GM19463 (cell line): ENCODE data around the gene SLC9C2.
"Not testable (repeated sequence)": the region's sequence is repeated elsewhere in the genome, so short reads cannot be mapped to it uniquely, and the experiment has no call there.

ENCODE experiments used
- ATAC-seq: cut with Tn5 transposase; IDR thresholded peaks from one replicate; pipeline ENCODE4 v1.9.1; 2021; ENCODE audit warnings: mild to moderate bottlenecking, moderate library complexity; ENCODE audit not compliant: unreplicated experiment

SLC9C2 gene

DNA sequence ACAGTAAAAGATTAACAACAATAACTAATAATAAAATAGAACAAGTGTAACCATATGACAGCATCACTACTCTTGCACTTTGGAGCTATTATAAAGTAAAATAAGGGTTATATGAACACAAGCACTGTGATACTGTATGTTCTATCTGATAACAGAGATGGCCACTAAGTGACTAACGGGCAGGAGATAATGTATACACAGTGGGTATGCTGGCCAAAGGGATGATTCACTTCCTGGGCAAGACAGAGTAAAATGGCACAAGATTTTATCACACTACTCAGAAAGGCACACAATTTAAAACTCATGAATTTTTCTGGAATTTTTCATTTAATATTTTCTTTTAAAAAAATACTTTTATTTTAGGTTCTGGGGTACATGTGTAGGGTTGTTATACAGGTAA, 12.3 kb downstream of the SLC9C2 start:
- no peak for ATAC-seq

DNA sequence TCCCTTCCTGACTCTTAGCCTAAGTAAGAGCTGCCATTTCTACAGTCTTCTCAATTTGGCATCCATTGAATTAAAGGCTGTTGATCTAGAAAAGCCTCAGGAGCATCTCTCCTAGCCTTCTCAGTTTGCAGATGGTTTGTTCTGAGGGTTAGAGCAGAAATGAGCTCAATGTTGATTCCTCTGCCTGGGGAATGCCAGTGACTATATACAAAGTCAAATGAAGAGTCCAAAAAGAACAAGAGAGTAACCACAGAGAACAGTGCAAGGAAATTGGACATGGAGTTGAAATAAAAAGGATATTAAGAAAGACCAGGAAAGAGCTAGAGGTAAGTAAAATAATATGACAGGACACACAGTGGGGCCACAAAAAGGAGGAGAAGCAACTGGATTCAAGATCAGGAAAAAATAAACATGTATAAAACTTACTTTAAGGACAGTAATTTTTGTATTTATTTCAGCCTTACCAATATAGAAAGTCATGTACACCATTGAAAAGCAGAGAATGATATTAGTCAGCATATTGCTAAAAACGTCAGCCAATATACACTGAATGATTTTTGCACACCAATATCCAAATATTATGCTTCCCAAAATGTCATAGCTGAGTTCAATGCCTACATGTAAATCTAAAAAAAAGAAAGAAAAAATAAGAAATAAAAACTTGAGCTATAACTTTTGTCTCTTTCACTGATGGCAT, 21.3 kb downstream of the SLC9C2 start:
- no peak for ATAC-seq

- ATAC-seq, result no peak
Measured at GRCh38 chr1:173580658-173581057, 22.2 kb downstream of the SLC9C2 start.

DNA sequence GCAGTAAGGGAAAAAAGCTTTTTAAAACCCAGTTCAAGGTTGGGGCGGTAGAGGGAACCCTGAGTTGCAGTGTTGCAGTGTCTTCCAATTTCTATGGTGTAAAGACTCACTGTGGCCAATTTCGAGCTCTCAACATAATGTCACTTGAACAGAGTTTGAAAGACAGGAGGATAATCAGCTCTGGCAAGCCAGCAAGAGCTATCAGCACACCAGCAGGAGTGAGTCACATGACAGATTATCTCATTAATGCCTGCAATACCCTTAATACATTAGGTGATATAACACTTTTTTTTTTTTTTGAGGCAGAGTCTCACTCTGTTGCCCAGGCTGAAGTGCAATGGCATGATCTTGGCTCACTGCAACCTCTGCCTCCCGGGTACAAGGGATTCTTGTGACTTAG, 22.8 kb downstream of the SLC9C2 start:
- ATAC-seq, result no peak

GRCh38 chr1:173573596-173573995, 29.3 kb downstream of the SLC9C2 start:
- no peak for ATAC-seq

DNA sequence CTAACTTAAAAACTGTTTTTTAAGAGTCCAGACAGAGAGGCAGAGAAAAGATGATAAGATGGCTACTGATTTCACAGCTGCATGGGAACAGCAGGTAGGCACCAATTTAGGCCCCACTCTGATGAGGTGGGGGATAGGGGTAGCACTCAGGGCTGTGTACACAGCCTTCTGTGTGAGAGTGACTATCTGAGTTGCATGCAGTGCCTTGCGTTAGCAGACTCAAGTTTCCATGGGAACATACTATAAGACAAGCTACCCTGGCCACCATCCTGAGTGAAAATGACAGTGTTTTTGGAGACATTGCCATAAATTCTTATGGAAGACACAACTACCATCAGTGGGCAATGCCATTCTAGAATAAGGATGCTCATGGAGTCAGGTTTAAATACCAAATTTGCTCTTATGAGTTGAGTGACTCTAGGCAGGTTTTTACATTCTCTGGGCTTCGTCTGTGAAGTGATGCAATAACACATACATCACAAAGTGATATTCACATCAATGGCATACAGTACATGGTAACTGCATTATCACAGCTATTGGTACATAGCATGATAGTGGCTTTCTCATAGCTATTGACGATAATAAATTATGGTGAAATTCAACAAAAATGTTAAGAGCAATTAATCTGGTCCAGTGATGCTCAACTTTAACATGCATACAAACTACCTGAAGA, 30.5 kb downstream of the SLC9C2 start:
- no peak for ATAC-seq

DNA sequence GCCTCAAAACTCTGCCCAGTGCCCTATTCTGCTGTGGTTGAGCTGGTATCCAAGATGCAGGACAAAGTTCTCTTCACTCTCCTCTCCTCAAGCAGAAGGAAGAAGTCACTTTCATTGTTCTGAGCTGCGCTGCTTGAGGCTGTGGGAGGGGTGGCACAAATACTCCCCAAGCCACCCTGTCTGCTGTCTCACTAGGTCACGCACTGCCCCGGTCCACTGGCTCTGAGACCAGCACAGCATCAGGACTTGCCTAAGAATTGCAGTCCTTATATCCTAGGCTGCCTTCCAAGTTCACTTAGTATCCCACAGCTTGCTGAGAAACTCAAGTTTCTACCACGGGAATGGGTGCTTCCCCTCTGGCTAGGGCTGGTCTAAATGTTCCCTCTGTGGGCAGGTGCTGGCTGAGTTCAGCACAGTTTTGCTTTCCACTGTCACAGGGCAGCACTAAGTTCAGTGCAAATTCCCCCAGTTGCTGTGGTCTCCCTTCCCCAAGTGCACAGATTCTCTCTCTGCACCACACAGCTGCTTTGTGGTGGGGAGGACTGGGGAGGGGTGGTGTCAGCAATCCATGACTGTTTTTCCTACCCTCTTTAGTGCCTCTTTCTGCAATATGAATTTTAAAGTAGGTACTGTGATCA, 32.4 kb downstream of the SLC9C2 start:
- peak; percentile 87 for ATAC-seq

GRCh38 chr1:173568483-173568882, 34.4 kb downstream of the SLC9C2 start:
- ATAC-seq, result no peak

GRCh38 chr1:173563846-173564245, 39.0 kb downstream of the SLC9C2 start:
- not testable (repeated sequence) for ATAC-seq

DNA sequence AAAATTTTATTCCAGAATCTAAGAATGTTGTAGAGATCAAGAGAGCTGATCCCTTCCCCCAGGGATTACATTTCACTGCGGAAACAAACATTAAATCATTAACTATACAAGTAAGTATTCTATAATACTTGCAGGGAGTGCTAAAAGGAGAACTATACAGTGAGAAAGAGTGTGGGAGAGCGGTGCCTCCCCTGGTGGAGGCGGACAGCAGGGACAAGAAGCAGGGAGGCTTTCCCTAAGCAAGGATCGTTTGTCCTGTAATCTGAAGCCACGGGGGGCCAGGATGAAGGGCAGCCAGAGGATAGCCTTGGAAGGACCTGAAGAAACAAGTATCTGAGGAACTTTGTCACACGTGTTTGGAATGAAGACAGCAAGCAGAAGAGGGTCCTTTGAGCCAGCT, 40.1 kb downstream of the SLC9C2 start:
- no peak for ATAC-seq

DNA sequence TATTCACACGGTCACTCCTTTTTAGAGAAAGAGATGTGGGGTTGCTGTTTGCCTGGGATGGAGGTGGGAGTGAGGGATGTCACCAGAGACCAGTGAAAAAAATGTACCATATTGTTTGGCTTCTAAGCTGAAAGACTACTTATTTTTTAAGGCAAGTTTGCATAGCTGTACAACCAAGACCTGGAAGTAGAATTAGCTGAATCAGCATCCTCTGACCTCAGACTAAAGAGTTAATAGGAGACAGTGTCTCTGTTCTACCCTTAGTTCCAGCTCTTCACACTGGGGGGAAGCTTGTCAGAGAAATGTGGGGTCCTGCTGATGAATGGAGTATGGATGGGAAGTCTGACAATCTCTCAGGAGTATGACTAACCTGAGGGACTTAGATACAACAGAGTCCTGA, 41.6 kb downstream of the SLC9C2 start:
- ATAC-seq, result no peak

DNA sequence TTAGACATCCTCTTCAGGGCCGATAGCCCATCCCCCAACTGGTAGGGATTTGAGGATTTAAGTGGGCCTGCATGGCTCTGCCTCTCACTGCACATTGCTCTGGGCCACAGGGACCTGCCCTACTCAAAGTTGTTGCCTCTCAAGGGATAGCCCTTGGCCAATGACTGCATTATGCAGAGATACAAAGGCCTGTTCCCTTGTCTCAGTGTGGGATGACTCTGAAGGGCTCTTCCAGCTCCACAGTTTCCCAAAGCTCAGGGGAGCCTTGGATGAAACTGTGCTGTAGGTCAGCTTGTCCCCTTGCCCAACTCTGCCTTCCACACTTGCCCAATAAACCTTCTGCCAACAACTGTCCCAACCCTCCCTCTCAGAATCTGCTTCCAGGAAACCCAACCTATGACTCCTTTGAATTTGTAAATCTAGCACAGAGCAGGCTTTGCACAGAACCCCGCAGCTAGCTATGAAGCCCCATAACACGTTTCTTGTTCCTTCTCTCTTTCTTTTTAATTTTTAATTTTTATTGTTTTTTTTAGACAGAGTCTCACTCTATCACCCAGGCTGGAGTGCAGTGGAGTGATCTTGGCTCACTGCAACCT, 42.5 kb downstream of the SLC9C2 start:
- no peak for ATAC-seq

GRCh38 chr1:173555651-173556305, 47.1 kb downstream of the SLC9C2 start:
- ATAC-seq, result no peak

- no peak for ATAC-seq
Measured at GRCh38 chr1:173554541-173555250, 48.2 kb downstream of the SLC9C2 start.

GRCh38 chr1:173554089-173554488, 48.8 kb downstream of the SLC9C2 start:
- ATAC-seq, result no peak

- no peak for ATAC-seq
Measured at GRCh38 chr1:173553312-173553711, 49.6 kb downstream of the SLC9C2 start.

DNA sequence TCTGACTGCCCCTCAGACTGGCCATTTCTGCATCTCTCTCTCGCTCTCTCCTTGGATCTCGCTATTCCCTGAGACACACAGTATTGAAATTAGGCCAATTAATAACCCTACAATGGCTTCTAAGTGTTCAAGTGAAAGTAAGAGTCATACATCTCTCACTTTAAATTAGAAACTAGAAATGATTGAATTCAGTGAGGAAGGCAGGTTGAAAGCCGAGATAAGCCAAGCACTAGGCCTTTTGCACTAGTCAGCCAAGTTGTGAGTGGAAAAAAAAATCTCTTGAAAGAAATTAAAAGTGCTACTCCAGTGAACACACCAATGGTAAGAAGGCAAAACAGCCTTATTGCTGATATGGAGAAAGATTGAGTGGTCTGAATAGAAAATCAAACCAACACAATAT, 51.2 kb downstream of the SLC9C2 start:
- ATAC-seq, result no peak

- no peak for ATAC-seq
Measured at GRCh38 chr1:173549813-173550212, 53.1 kb downstream of the SLC9C2 start.

DNA sequence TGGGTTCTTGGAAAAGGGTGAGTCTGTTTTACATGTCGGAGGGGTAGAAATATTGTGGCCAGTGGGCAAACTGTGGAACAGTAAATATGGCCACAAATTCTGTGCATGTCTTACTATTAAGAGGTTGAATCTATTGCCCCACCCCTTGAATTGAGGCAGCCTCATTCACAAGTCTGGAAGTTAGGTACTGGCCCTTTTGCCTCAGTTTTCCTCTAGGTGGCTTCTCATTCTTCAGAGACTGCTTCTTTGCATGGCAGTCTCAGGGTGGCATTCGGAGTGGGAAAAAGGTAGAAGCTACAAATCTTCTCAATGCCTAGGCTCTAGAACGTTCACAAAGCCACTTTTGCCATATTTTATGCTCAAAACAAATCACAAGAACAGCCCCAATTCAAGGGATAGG, 57.2 kb downstream of the SLC9C2 start:
- ATAC-seq, result no peak

- ATAC-seq, result no peak
Measured at GRCh38 chr1:173536223-173536622, 66.6 kb downstream of the SLC9C2 start.

GRCh38 chr1:173532237-173532636, 70.6 kb downstream of the SLC9C2 start:
- ATAC-seq, result no peak
